ENCODE measurements around the gene TMX2.

TMX2 gene

DNA sequence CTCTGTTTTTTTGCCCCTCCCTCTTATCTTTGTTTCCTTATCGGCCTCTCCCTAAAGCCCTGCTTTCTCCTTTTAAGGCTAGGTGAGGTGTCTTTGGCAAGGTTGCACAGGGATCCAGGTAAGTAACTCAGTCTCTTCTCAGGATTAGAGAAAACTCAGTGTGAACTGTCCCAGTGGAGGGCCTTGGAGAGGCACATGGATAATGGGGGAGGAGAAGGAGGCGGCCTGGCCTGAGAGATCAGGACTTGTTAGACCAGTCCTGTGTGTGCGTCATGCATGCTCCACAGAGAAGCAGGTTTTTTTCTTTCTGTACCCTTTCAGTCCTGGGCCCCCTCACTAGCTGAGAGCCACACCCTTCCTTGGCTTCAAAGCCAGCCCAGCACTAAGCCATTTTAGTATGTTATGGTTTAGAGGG, 69.1 kb downstream of the TMX2 start:
- peak in 1 of 2 donors; percentile 70 for DNase-seq
- TF ChIP-seq, protein P1, sequence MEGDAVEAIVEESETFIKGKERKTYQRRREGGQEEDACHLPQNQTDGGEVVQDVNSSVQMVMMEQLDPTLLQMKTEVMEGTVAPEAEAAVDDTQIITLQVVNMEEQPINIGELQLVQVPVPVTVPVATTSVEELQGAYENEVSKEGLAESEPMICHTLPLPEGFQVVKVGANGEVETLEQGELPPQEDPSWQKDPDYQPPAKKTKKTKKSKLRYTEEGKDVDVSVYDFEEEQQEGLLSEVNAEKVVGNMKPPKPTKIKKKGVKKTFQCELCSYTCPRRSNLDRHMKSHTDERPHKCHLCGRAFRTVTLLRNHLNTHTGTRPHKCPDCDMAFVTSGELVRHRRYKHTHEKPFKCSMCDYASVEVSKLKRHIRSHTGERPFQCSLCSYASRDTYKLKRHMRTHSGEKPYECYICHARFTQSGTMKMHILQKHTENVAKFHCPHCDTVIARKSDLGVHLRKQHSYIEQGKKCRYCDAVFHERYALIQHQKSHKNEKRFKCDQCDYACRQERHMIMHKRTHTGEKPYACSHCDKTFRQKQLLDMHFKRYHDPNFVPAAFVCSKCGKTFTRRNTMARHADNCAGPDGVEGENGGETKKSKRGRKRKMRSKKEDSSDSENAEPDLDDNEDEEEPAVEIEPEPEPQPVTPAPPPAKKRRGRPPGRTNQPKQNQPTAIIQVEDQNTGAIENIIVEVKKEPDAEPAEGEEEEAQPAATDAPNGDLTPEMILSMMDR (IDR thresholded peaks at IDR 0.05) = no peak
- peak overlapping the region; percentile 23 to 87 for H3K27ac ChIP-seq
- intact Hi-C loops (cut with DNase I; ENCODE audit: low total_unique reads) = no loop called here
- no peaks in the 10 kb centered on the region for H3K9me3 ChIP-seq
- H3K4me3 ChIP-seq = no peak overlapping the region
- no peaks in the 10 kb centered on the region for H3K27me3 ChIP-seq
- peaks cover 7 to 99% (median 74%) of the 10 kb centered on the region in 4 donors for H3K4me1 ChIP-seq
- H3K36me3 ChIP-seq = no peaks in the 10 kb centered on the region

DNA sequence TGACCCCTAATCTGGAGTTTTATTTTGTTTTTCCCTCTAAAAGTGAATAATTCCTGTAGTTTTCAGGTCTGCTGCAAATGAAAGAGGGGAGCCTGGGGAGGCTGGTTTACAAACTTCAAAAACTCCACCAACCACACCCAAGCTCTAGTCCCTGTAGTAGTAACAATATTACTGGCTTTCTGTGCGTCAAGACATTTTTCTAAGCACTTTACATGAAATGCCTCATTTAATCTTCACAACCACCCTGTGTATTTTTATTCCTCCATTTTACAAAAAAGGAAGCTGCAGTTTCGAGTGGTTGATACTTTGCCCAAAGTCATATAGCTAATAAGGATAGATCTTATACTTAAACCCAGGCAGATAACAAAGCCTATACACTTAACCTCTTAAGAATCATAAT, 72.7 kb downstream of the TMX2 start:
- TF ChIP-seq, protein P1 (IDR thresholded peaks at IDR 0.05) = no peak
- Histone ChIP-seq H3K36me3 (no peaks in the 10 kb centered on the region), H3K27ac (no peak overlapping the region), H3K4me1 (peaks cover 0 to 99% (median 64%) of the 10 kb centered on the region in 4 donors), H3K4me3 (no peak overlapping the region), H3K9me3 (no peaks in the 10 kb centered on the region), H3K27me3 (no peaks in the 10 kb centered on the region)
- no peak for DNase-seq
- intact Hi-C loops (cut with DNase I; ENCODE audit: low total_unique reads) = no loop called here

DNA sequence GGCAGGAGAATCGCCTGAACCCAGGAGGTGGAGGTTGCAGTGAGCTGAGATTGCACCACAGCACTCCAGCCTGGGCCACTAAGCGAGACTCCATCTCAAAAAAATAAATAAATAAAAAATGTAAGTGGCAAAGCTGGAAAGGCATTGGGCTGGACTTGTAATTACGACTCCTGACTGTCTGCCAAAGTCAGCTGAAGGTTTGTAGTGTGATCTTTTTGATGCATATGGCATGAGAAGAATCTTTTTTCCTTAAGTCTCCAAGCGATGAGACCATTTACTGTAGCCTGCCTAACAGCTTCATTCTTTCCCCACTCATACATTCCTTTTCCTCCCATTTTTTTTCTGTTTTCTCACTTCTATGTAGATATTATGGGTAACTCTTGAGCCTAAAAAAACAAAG, 74.0 kb downstream of the TMX2 start:
- Histone ChIP-seq H3K27me3 (no peaks in the 10 kb centered on the region), H3K36me3 (peaks cover 0 to 5% (median 3%) of the 10 kb centered on the region in 3 donors), H3K4me1 (peaks cover 0 to 95% (median 58%) of the 10 kb centered on the region in 4 donors), H3K9me3 (no peaks in the 10 kb centered on the region), H3K4me3 (no peak overlapping the region), H3K27ac (peak overlapping the region in 1 of 2 donors; percentile 27)
- intact Hi-C loops (cut with DNase I; ENCODE audit: low total_unique reads) = no loop called here
- TF ChIP-seq, protein P1 (IDR thresholded peaks at IDR 0.05) = no peak
- no peak for DNase-seq

DNA sequence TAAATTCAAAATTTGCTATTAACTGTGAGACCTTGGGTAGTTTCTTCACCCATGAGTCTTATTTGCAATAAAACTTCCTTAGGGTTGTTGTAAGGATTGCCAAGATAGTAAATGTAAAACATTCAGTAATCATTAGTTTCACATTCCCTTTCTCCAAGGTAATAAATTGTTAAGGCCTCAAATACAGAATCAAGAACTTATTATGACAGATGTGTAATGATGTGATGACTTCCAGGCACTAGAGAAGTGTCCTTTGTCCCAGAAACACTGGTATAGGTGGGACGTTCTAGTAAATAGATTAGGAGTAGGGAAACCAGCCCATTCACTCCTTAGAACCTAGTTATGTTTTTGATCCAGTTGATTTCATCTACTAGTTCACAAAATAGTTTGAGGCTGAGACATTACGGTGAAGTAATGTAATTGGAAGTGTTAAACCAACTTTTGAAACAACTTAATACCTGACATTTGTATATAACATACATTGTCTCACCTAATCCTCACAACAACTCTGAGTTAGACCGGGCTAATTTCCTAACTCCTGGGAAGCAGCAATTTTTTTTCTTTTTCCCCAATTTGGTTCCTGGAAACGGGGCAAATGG, 74.7 kb downstream of the TMX2 start:
- DNase-seq = no peak
- Histone ChIP-seq H3K27ac (peak overlapping the region in 1 of 2 donors; percentile 27), H3K36me3 (peaks cover 0 to 12% (median 9%) of the 10 kb centered on the region in 3 donors), H3K27me3 (no peaks in the 10 kb centered on the region), H3K4me1 (peaks cover 0 to 95% (median 55%) of the 10 kb centered on the region in 4 donors), H3K9me3 (no peaks in the 10 kb centered on the region), H3K4me3 (no peak overlapping the region)
- TF ChIP-seq, protein P1 (IDR thresholded peaks at IDR 0.05) = no peak
- intact Hi-C loops (cut with DNase I; ENCODE audit: low total_unique reads) = no loop called here

DNA sequence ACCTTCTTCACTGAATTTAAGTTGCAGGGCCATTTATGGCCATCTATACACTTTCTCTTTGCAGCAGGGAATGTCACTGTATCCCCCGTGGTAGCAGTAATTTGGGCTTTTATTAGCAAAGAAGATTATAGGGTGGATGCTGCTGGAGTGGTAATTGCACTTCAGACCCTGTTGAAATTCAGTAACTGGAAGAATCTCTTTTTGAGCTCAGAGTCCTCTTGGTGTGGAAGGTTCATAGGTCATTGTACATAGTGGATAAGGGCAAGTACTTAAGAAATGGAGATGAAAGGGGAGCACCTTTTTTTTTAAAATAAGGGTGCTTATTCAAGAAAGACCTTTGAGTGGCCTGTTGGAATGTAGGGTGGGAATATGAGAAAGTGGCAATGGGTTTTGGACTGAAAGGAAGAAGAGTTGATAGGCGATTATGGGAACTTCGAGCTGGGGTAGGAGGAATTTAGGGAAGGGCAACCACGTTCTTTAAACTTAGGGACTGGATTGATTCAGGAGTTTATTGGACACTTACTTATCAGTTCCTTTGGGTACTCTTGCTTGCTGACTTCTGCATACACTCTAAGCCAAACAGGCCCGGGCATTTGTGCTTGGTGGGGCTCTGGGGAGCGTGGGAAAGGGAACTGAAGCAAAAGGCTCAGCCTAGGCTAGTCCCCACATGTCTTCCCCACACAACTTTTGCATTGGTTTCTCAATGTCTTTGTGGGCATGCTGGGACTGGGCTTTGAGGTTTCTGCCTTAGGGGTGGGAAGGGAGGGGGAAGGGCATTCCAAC, 75.7 kb downstream of the TMX2 start:
- TF ChIP-seq, protein P1 (IDR thresholded peaks at IDR 0.05) = no peak
- peaks cover 0 to 14% (median 13%) of the 10 kb centered on the region in 3 donors for H3K36me3 ChIP-seq
- intact Hi-C loops (cut with DNase I; ENCODE audit: low total_unique reads) = no loop called here
- H3K4me1 ChIP-seq = peaks cover 0 to 95% (median 55%) of the 10 kb centered on the region in 4 donors
- H3K27me3 ChIP-seq = no peaks in the 10 kb centered on the region
- no peak overlapping the region for H3K4me3 ChIP-seq
- DNase-seq = no peak
- H3K9me3 ChIP-seq = no peaks in the 10 kb centered on the region
- H3K27ac ChIP-seq = no peak overlapping the region
